Measurements from ENCODE around the gene DNAJB11.
"Not testable (repeated sequence)": the region's sequence is repeated elsewhere in the genome, so short reads cannot be mapped to it uniquely, and the experiment has no call there.

Gene DNAJB11

GRCh38 chr3:186633481-186633880, 63.0 kb downstream of the DNAJB11 start:
- no peak for DNase-seq
- in situ Hi-C loops (cut with HindIII; ENCODE audit: low pct_ligation_motif_present, low sequenced_read_pairs): no loop called here
- no peaks in the 10 kb centered on the region for H3K27me3 ChIP-seq (replicated peaks)
- no peak overlapping the region for H3K27ac ChIP-seq
- H3K36me3 ChIP-seq (replicated peaks): no peaks in the 10 kb centered on the region
- TF ChIP-seq, protein P1, sequence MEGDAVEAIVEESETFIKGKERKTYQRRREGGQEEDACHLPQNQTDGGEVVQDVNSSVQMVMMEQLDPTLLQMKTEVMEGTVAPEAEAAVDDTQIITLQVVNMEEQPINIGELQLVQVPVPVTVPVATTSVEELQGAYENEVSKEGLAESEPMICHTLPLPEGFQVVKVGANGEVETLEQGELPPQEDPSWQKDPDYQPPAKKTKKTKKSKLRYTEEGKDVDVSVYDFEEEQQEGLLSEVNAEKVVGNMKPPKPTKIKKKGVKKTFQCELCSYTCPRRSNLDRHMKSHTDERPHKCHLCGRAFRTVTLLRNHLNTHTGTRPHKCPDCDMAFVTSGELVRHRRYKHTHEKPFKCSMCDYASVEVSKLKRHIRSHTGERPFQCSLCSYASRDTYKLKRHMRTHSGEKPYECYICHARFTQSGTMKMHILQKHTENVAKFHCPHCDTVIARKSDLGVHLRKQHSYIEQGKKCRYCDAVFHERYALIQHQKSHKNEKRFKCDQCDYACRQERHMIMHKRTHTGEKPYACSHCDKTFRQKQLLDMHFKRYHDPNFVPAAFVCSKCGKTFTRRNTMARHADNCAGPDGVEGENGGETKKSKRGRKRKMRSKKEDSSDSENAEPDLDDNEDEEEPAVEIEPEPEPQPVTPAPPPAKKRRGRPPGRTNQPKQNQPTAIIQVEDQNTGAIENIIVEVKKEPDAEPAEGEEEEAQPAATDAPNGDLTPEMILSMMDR (IDR thresholded peaks at IDR 0.05; ENCODE audit: low read depth, low read length, missing control alignments): no peak
- no peak overlapping the region for H3K4me3 ChIP-seq (ENCODE audit: low read depth, low read length)

DNA sequence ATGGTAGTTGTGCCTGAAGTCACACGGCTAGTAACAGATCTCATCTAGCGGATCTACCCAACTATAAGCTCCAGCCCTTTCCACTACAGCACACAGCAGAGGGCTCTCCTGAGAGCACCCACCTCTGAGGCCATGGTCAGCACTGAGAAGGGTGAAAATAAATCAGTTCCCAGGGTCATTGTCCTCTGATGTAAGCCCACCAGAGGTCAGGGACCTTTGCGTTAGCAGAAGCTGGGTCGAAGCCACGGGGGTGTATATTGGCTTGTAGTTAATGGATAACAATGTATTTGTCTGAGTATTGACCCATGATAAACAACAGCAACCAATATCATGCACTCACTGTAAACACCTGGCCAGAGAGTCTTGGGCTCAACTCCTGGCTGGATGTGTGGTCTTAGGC, 63.7 kb downstream of the DNAJB11 start:
- H3K36me3 ChIP-seq (replicated peaks); H3K4me3 ChIP-seq (ENCODE audit: low read depth, low read length); H3K27ac ChIP-seq; DNase-seq; in situ Hi-C loops (cut with HindIII; ENCODE audit: low pct_ligation_motif_present, low sequenced_read_pairs); H3K27me3 ChIP-seq (replicated peaks): not testable (repeated sequence)
